CD4-positive, alpha-beta T cell (primary cell): Measurements from ENCODE around the gene MYH7B. TPM values are rescaled to one million over a fixed set of nuclear protein-coding genes. Genes with fewer than 3 reads are reported as not detected.

Experiments used
- ATAC-seq: fragments of 200-7000 bp; cut with Tn5 transposase; one replicate; pipeline ENCODE4 v1.10.0; 2022; ENCODE audit warnings: mild to moderate bottlenecking; ENCODE audit not compliant: poor library complexity
- CTCF ChIA-PET: fragments of 350-600 bp; sonication (Branson Sonifier 250); formaldehyde crosslinking; loops from one replicate; lab custom pipeline; 2021; ENCODE audit warnings: antibody characterized with exemption, inconsistent platforms; lab: Charles Lee
- POLR2A ChIA-PET: fragments of 350-600 bp; sonication (Branson Sonifier 250); formaldehyde crosslinking; loops from one replicate; lab custom pipeline; 2021; ENCODE audit warnings: antibody characterized with exemption, inconsistent platforms; lab: Charles Lee
- DNase-seq, 14 experiments: peaks; one replicate each; pipeline ENCODE4 v3.0.0-alpha.2; 2013 to 2020; ENCODE audit warnings: mixed read lengths in 2 of 14
- H3K27ac ChIP-seq, 2 donors: one replicate each; pipeline versions ENCODE4 v1.5.1 to v1.7.0; 2013; ENCODE audit warnings: low read length in 2 of 2, low read depth in 1 of 2, mild to moderate bottlenecking in 1 of 2
- H3K27me3 ChIP-seq, 2 experiments: 1 replicate in 1 of 2; 2 replicates in 1 of 2; pipeline versions ENCODE4 v1.6.1 to v1.7.0; 2013; ENCODE audit warnings: low read length in 2 of 2, control low read depth in 1 of 2, mild to moderate bottlenecking in 1 of 2, moderate library complexity in 1 of 2; ENCODE audit not compliant: insufficient read depth in 2 of 2, control insufficient read depth in 1 of 2
- H3K36me3 ChIP-seq: one replicate; pipeline ENCODE4 v1.6.1; 2013; ENCODE audit warnings: low read length, control low read depth; ENCODE audit not compliant: insufficient read depth
- H3K4me1 ChIP-seq: one replicate; pipeline ENCODE4 v1.6.1; 2013; ENCODE audit warnings: low read length, control low read depth; ENCODE audit not compliant: insufficient read depth
- H3K4me3 ChIP-seq: one replicate; pipeline ENCODE4 v1.5.1; 2013; ENCODE audit warnings: mild to moderate bottlenecking, low read length, moderate library complexity
- H3K9me3 ChIP-seq, 2 experiments: 1 replicate in 1 of 2; 2 replicates in 1 of 2; pipeline versions ENCODE4 v1.6.1 to v1.7.0; 2013; ENCODE audit warnings: low read length in 2 of 2, mild to moderate bottlenecking in 2 of 2, control low read depth in 1 of 2, moderate library complexity in 1 of 2; ENCODE audit not compliant: control insufficient read depth in 1 of 2, insufficient read depth in 1 of 2
- H3K27ac Mint-ChIP-seq: one replicate; pipeline ENCODE4 v1.8.0; 2020; ENCODE audit warnings: mixed read lengths
- H3K27me3 Mint-ChIP-seq: one replicate; pipeline ENCODE4 v1.8.0; 2021; ENCODE audit warnings: mixed read lengths
- H3K36me3 Mint-ChIP-seq: one replicate; pipeline ENCODE4 v1.8.0; 2021; ENCODE audit warnings: low read depth, mixed read lengths
- H3K4me1 Mint-ChIP-seq: one replicate; pipeline ENCODE4 v1.8.0; 2021; ENCODE audit warnings: low read depth, mixed read lengths
- H3K4me3 Mint-ChIP-seq: one replicate; pipeline ENCODE4 v1.8.0; 2020; ENCODE audit warnings: mild to moderate bottlenecking, mixed read lengths
- H3K9me3 Mint-ChIP-seq: one replicate; pipeline ENCODE4 v1.8.0; 2020; ENCODE audit warnings: mixed read lengths
- CTCF ChIP-seq: fragments of 200-600 bp; IDR thresholded peaks from one replicate; pipeline ENCODE4 v1.8.0; 2022; ENCODE audit warnings: antibody characterized with exemption, mild to moderate bottlenecking
- intact Hi-C, 2 experiments: fragments of 100-400 bp; cut with DNase I in 1 of 2; cut with micrococcal nuclease in 1 of 2; formaldehyde crosslinking; loops; one replicate each; pipeline versions ENCODE4 v1.15.1 to v1.9.0; 2023 to 2025; cut with DNase I, micrococcal nuclease
- total RNA-seq, 174 experiments: library from RNA in 2 of 174; stranded (reverse) in 2 of 174; gene quantifications; one replicate each; pipeline ENCODE4 v1.2.3 and lab custom pipeline; 2021 to 2026

Gene MYH7B
- total RNA-seq, 2 experiments from 2014 or later = 0.53 to 0.58 TPM

- Mint-ChIP-seq H3K9me3 (no peaks in the 10 kb centered on the region), H3K27me3 (peaks cover 42% of the 10 kb centered on the region), H3K36me3 (no peaks in the 10 kb centered on the region), H3K4me1 (no peaks in the 10 kb centered on the region), H3K27ac (no peak overlapping the region), H3K4me3 (no peak overlapping the region)
- DNase-seq = no peak
- no peak for ATAC-seq
- intact Hi-C loops = no loop called here
- TF ChIP-seq CTCF = no peak
- Histone ChIP-seq H3K9me3 (peaks cover 0 to 5% of the 10 kb centered on the region in 2 experiments), H3K4me1 (no peaks in the 10 kb centered on the region), H3K36me3 (no peaks in the 10 kb centered on the region), H3K27me3 (peaks cover 4 to 11% of the 10 kb centered on the region in 2 experiments), H3K27ac (no peak overlapping the region), H3K4me3 (no peak overlapping the region)
- POLR2A ChIA-PET = no interaction called here
- CTCF ChIA-PET = no interaction called here
Measured at GRCh38 chr20:34978092-34978744, 22.6 kb downstream of the MYH7B start.

GRCh38 chr20:34979366-34980153 is 23.9 kb downstream of the MYH7B start:
- no peak for DNase-seq
- no peaks in the 10 kb centered on the region for H3K4me1 Mint-ChIP-seq
- H3K27ac Mint-ChIP-seq = no peak overlapping the region

More at GRCh38 chr20:34979366-34980153, 23.9 kb downstream of the MYH7B start:
- ChIA-PET CTCF (no interaction called here), POLR2A (no interaction called here)
- no peak for TF ChIP-seq CTCF
- Histone ChIP-seq H3K9me3 (peaks cover 0 to 5% of the 10 kb centered on the region in 2 experiments), H3K27me3 (peaks cover 11 to 18% of the 10 kb centered on the region in 2 experiments), H3K4me1 (no peaks in the 10 kb centered on the region), H3K27ac (no peak overlapping the region), H3K36me3 (no peaks in the 10 kb centered on the region), H3K4me3 (no peak overlapping the region)
- Mint-ChIP-seq H3K4me3 (no peak overlapping the region), H3K9me3 (no peaks in the 10 kb centered on the region), H3K27me3 (peaks cover 48% of the 10 kb centered on the region), H3K36me3 (no peaks in the 10 kb centered on the region)
- intact Hi-C loops = no loop called here
- no peak for ATAC-seq
